GM23338 (cell line): ENCODE data around the gene GAREM2. TPM values are rescaled to one million over a fixed set of nuclear protein-coding genes. Genes with fewer than 3 reads are reported as not detected.

ENCODE experiments used
- CREB1 ChIP-seq: fragments of 250-450 bp; sonication (Bioruptor Pico); IDR thresholded peaks from 2 replicates; pipeline ENCODE4 v1.5.0; 2020; ENCODE audit warnings: low read depth, mild to moderate bottlenecking, moderate library complexity
- CTCF ChIP-seq, 2 experiments: fragments of 200-600 bp in 1 of 2; sonication (generic) in 1 of 2; conservative IDR thresholded peaks; 2 replicates each; pipeline versions ENCODE4 v1.5.1 to v1.6.1; 2016 to 2017; ENCODE audit warnings: antibody characterized with exemption in 2 of 2, low read depth in 2 of 2, mild to moderate bottlenecking in 2 of 2, moderate library complexity in 1 of 2
- EZH2 ChIP-seq: fragments of 200-600 bp; sonication (generic); IDR thresholded peaks from one replicate; pipeline ENCODE4 v1.8.0; 2017; ENCODE audit warnings: antibody characterized with exemption, mild to moderate bottlenecking, low read depth; ENCODE audit not compliant: unreplicated experiment
- JUNB ChIP-seq: IDR thresholded peaks from one replicate; pipeline ENCODE4 v1.6.1; 2016; ENCODE audit warnings: antibody characterized with exemption; ENCODE audit not compliant: unreplicated experiment
- NANOG ChIP-seq: IDR thresholded peaks from 2 replicates; pipeline ENCODE4 v1.6.1; 2016; ENCODE audit warnings: antibody characterized with exemption, borderline replicate concordance
- POLR2AphosphoS5 ChIP-seq: IDR thresholded peaks from 2 replicates; pipeline ENCODE4 v1.6.1; 2016; ENCODE audit warnings: antibody characterized with exemption, low read depth
- STAT1 ChIP-seq: IDR thresholded peaks from one replicate; pipeline ENCODE4 v1.6.1; 2016; ENCODE audit warnings: antibody characterized with exemption; ENCODE audit not compliant: unreplicated experiment
- ZNF114 ChIP-seq: fragments of 250-450 bp; sonication (Bioruptor Pico); IDR thresholded peaks from 2 replicates; pipeline ENCODE4 v1.5.0; 2020; ENCODE audit warnings: mild to moderate bottlenecking, moderate library complexity
- ZNF331 ChIP-seq: fragments of 250-450 bp; sonication (Bioruptor Pico); IDR thresholded peaks from 2 replicates; pipeline ENCODE4 v1.5.0; 2020; ENCODE audit warnings: low read depth, mild to moderate bottlenecking, moderate library complexity
- polyA plus RNA-seq: library from polyadenylated mRNA; unstranded; fragments of >200 nt; fragmentation: Nextera tagmentation; extraction: Ambion mirVana; gene quantifications from 2 replicates; pipeline ENCODE4 v1.2.1, GENCODE V29; 2016
- total RNA-seq: library from RNA; depleted of rRNA; stranded (reverse); fragments of >200 nt; shearing (Covaris generic); gene quantifications from 2 replicates; pipeline ENCODE4 v1.2.3, GENCODE V29; 2014
- TF ChIP-seq, protein P1 (sequence below): fragments of 250-450 bp; sonication (Bioruptor Pico); IDR thresholded peaks from 2 replicates; pipeline ENCODE4 v1.5.0; 2020; ENCODE audit warnings: mild to moderate bottlenecking, moderate library complexity
- TF ChIP-seq, protein P2 (sequence below): IDR thresholded peaks from 2 replicates; pipeline ENCODE4 v1.6.1; 2016; ENCODE audit warnings: antibody characterized with exemption

The GAREM2 gene
- total and polyA plus RNA-seq, 2 experiments from 2014 or later: 3.8 to 23.8 TPM

DNA sequence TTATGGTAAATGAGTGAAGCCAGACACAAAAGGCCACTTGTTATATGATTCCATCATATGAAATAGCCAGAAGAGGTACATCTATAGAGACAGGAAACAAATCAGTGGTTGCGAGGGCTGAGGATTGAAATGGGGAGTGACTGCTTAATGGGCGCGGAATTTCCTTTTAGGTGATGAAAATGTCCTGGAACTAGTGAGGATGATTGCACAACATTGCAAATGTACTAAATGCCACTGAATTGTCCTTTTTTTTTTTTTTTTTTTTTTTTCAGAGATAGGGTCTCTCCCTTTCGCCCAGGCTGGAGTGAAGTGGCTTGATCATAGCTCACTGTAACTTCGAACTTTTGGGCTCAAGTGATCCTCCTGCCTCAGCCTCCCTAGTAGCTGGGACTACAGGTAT lies 15.3 kb upstream of the GAREM2 start (continued):
- TF ChIP-seq, protein P1, sequence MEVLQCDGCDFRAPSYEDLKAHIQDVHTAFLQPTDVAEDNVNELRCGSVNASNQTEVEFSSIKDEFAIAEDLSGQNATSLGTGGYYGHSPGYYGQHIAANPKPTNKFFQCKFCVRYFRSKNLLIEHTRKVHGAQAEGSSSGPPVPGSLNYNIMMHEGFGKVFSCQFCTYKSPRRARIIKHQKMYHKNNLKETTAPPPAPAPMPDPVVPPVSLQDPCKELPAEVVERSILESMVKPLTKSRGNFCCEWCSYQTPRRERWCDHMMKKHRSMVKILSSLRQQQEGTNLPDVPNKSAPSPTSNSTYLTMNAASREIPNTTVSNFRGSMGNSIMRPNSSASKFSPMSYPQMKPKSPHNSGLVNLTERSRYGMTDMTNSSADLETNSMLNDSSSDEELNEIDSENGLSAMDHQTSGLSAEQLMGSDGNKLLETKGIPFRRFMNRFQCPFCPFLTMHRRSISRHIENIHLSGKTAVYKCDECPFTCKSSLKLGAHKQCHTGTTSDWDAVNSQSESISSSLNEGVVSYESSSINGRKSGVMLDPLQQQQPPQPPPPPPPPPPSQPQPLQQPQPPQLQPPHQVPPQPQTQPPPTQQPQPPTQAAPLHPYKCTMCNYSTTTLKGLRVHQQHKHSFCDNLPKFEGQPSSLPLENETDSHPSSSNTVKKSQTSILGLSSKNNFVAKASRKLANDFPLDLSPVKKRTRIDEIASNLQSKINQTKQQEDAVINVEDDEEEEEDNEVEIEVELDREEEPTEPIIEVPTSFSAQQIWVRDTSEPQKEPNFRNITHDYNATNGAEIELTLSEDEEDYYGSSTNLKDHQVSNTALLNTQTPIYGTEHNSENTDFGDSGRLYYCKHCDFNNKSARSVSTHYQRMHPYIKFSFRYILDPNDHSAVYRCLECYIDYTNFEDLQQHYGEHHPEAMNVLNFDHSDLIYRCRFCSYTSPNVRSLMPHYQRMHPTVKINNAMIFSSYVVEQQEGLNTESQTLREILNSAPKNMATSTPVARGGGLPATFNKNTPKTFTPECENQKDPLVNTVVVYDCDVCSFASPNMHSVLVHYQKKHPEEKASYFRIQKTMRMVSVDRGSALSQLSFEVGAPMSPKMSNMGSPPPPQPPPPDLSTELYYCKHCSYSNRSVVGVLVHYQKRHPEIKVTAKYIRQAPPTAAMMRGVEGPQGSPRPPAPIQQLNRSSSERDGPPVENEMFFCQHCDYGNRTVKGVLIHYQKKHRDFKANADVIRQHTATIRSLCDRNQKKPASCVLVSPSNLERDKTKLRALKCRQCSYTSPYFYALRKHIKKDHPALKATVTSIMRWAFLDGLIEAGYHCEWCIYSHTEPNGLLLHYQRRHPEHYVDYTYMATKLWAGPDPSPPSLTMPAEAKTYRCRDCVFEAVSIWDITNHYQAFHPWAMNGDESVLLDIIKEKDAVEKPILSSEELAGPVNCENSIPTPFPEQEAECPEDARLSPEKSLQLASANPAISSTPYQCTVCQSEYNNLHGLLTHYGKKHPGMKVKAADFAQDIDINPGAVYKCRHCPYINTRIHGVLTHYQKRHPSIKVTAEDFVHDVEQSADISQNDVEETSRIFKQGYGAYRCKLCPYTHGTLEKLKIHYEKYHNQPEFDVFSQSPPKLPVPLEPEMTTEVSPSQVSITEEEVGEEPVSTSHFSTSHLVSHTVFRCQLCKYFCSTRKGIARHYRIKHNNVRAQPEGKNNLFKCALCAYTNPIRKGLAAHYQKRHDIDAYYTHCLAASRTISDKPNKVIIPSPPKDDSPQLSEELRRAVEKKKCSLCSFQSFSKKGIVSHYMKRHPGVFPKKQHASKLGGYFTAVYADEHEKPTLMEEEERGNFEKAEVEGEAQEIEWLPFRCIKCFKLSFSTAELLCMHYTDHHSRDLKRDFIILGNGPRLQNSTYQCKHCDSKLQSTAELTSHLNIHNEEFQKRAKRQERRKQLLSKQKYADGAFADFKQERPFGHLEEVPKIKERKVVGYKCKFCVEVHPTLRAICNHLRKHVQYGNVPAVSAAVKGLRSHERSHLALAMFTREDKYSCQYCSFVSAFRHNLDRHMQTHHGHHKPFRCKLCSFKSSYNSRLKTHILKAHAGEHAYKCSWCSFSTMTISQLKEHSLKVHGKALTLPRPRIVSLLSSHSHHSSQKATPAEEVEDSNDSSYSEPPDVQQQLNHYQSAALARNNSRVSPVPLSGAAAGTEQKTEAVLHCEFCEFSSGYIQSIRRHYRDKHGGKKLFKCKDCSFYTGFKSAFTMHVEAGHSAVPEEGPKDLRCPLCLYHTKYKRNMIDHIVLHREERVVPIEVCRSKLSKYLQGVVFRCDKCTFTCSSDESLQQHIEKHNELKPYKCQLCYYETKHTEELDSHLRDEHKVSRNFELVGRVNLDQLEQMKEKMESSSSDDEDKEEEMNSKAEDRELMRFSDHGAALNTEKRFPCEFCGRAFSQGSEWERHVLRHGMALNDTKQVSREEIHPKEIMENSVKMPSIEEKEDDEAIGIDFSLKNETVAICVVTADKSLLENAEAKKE (CRISPR knock-in tag): no peak
- TF ChIP-seq JUNB (no peak), ZNF114 (CRISPR knock-in tag) (no peak), ZNF331 (CRISPR knock-in tag) (no peak), CREB1 (no peak), EZH2 (no peak), NANOG (no peak), STAT1 (no peak), POLR2AphosphoS5 (no peak), CTCF (conservative IDR thresholded peaks at IDR 0.05; ENCODE audit: low read depth in 2 of 2) (no peak)
- TF ChIP-seq, protein P2, sequence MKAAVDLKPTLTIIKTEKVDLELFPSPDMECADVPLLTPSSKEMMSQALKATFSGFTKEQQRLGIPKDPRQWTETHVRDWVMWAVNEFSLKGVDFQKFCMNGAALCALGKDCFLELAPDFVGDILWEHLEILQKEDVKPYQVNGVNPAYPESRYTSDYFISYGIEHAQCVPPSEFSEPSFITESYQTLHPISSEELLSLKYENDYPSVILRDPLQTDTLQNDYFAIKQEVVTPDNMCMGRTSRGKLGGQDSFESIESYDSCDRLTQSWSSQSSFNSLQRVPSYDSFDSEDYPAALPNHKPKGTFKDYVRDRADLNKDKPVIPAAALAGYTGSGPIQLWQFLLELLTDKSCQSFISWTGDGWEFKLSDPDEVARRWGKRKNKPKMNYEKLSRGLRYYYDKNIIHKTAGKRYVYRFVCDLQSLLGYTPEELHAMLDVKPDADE: no peak
